ENCODE measurements around the gene GP1BA. TPM values are rescaled to one million over a fixed set of nuclear protein-coding genes. Genes with fewer than 3 reads are reported as not detected.
A peak's percentile ranks its signal among the peaks of the same experiment; 100 is the strongest.

GP1BA gene
- total and polyA plus RNA-seq, 10 of the 15 experiments (the other 5 are each of a cell fraction or from before 2014, with no cell fraction given), result 0.04 to 0.67 (median 0.28) TPM; not detected in 1

- TF ChIP-seq REST (IDR thresholded peaks at IDR 0.05; ENCODE audit: low read depth, low read length) (no peak), ZBED1 (IDR thresholded peaks at IDR 0.05; ENCODE audit: borderline replicate concordance) (0 out of 2 replicates have a peak, but pooled peaks have one; percentile 20), EP300 (IDR thresholded peaks at IDR 0.05; ENCODE audit: borderline replicate concordance in 1 of 2, control insufficient read depth in 1 of 2, low read depth in 2 of 2, low read length in 2 of 2) (no peak), GABPA (IDR thresholded peaks at IDR 0.05; ENCODE audit: low read depth) (no peak), MYC (IDR thresholded peaks at IDR 0.05; ENCODE audit: insufficient read depth, insufficient read length, insufficient replicate concordance, low read length, severe bottlenecking) (no peak), SKIL (IDR thresholded peaks at IDR 0.05; ENCODE audit: low read depth, poor library complexity, severe bottlenecking) (no peak), BCLAF1 (IDR thresholded peaks at IDR 0.05) (no peak), PML (IDR thresholded peaks at IDR 0.05; ENCODE audit: low read length) (no peak), CEBPZ (IDR thresholded peaks at IDR 0.05; ENCODE audit: low read depth, low read length) (no peak), ZNF274 (IDR thresholded peaks at IDR 0.05; ENCODE audit: insufficient read depth, insufficient read length) (no peak), HCFC1 (IDR thresholded peaks at IDR 0.05; ENCODE audit: low read length) (no peak), SUPT20H (IDR thresholded peaks at IDR 0.05; ENCODE audit: borderline replicate concordance, control insufficient read depth, low read depth, low read length) (no peak), WRNIP1 (IDR thresholded peaks at IDR 0.05; ENCODE audit: borderline replicate concordance, low read depth, low read length) (no peak), SREBF1 (IDR thresholded peaks at IDR 0.05; ENCODE audit: low read length) (no peak), MTA2 (IDR thresholded peaks at IDR 0.05; ENCODE audit: low read depth) (0 out of 2 replicates have a peak, but pooled peaks have one; percentile 16), SP1 (IDR thresholded peaks at IDR 0.05; ENCODE audit: low read depth, low read length) (no peak), YY1 (IDR thresholded peaks at IDR 0.05; ENCODE audit: low read depth, low read length) (0 out of 2 replicates have a peak, but pooled peaks have one; percentile 7)
Measured at GRCh38 chr17:4946312-4946976, 14.4 kb downstream of the GP1BA start (continued).
